DND-41 (cell line): Measurements from ENCODE around the gene ERC2.

ENCODE experiments used
- ATAC-seq: fragments of 200-7000 bp; cut with Tn5 transposase; 3 replicates; pipeline ENCODE4 v1.9.1; 2021; ENCODE audit warnings: low read depth; ENCODE audit not compliant: insufficient read depth
- DNase-seq: peaks from one replicate; pipeline ENCODE4 v3.0.0-alpha.2; 2020
- H2AFZ ChIP-seq: 2 replicates; pipeline ENCODE4 v1.6.0; 2012; ENCODE audit warnings: low read depth, low read length
- H3K27ac ChIP-seq: 2 replicates; pipeline ENCODE4 v1.5.1; 2012; ENCODE audit warnings: low read length, inconsistent platforms
- H3K27me3 ChIP-seq: fragments of 200-600 bp; sonication (generic); 2 replicates; pipeline ENCODE4 v1.6.0; 2012; ENCODE audit warnings: low read length, mild to moderate bottlenecking, inconsistent platforms; ENCODE audit not compliant: insufficient read depth, poor library complexity
- H3K36me3 ChIP-seq: 2 replicates; pipeline ENCODE4 v1.5.1; 2012; ENCODE audit warnings: low read length, inconsistent platforms; ENCODE audit not compliant: insufficient read depth
- H3K4me1 ChIP-seq: 2 replicates; pipeline ENCODE4 v1.5.1; 2012; ENCODE audit warnings: mild to moderate bottlenecking, low read length; ENCODE audit not compliant: insufficient read depth
- H3K4me2 ChIP-seq: 2 replicates; pipeline ENCODE4 v1.6.0; 2012; ENCODE audit warnings: mild to moderate bottlenecking, moderate library complexity, low read length, inconsistent platforms; ENCODE audit not compliant: insufficient read depth
- H3K4me3 ChIP-seq, 2 experiments: fragments of 200-600 bp in 1 of 2; shearing (Covaris generic) in 1 of 2; 2 replicates each; pipeline ENCODE4 v1.5.1; 2012 to 2016; ENCODE audit warnings: inconsistent platforms in 2 of 2, low read length in 2 of 2, mild to moderate bottlenecking in 2 of 2, low read depth in 1 of 2, moderate library complexity in 1 of 2
- H3K79me2 ChIP-seq: 2 replicates; pipeline ENCODE4 v1.6.0; 2012; ENCODE audit warnings: low read length, inconsistent platforms; ENCODE audit not compliant: insufficient read depth
- H3K9ac ChIP-seq: 2 replicates; pipeline ENCODE4 v1.6.0; 2012; ENCODE audit warnings: low read depth, mild to moderate bottlenecking, inconsistent platforms, low read length, moderate library complexity
- H3K9me3 ChIP-seq: 2 replicates; pipeline ENCODE4 v1.5.1; 2012; ENCODE audit warnings: low read length, moderate library complexity, mild to moderate bottlenecking, inconsistent platforms; ENCODE audit not compliant: insufficient read depth, severe bottlenecking
- H4K20me1 ChIP-seq: 2 replicates; pipeline ENCODE4 v1.6.0; 2012; ENCODE audit warnings: low read length; ENCODE audit not compliant: insufficient read depth
- EZH2 ChIP-seq: IDR thresholded peaks from 3 replicates; pipeline ENCODE4 v1.6.1; 2012; ENCODE audit warnings: borderline replicate concordance, low read depth, mild to moderate bottlenecking, moderate library complexity, low read length, inconsistent platforms; ENCODE audit not compliant: severe bottlenecking
- TF ChIP-seq, protein P1 (sequence below): IDR thresholded peaks from 2 replicates; pipeline ENCODE4 v1.5.1; 2012; ENCODE audit warnings: borderline replicate concordance, low read length, moderate library complexity, mild to moderate bottlenecking; ENCODE audit not compliant: poor library complexity, severe bottlenecking; ENCODE audit errors: extremely low read depth

Gene ERC2

DNA sequence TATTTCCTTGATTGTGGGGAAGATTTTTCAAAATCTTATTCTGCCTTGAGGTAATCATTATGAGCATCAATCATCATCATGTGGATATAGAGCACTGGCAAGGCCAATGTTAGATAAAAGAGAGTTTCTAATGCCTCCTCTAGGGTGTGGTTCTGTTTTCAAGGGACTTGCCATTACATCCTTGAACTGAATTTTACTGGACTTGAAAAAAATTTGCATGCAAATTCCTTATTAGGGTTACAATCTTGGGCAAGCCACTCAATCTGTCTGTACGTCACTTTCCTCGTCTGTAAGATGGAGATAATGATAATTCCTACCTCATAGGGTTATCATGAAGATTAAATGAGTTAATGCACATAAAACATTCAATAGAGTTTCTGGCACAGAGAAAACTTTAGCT, 825.0 kb downstream of the ERC2 start:
- no peak overlapping the region for H3K9ac ChIP-seq
- no peaks in the 10 kb centered on the region for H3K9me3 ChIP-seq
- H3K4me2 ChIP-seq: no peak overlapping the region
- no peaks in the 10 kb centered on the region for H3K27me3 ChIP-seq
- ATAC-seq (no peak), DNase-seq (no peak)
- H3K36me3 ChIP-seq: no peaks in the 10 kb centered on the region
- H3K27ac ChIP-seq: no peak overlapping the region
- H3K79me2 ChIP-seq: no peaks in the 10 kb centered on the region
- TF ChIP-seq EZH2: no peak
- TF ChIP-seq, protein P1, sequence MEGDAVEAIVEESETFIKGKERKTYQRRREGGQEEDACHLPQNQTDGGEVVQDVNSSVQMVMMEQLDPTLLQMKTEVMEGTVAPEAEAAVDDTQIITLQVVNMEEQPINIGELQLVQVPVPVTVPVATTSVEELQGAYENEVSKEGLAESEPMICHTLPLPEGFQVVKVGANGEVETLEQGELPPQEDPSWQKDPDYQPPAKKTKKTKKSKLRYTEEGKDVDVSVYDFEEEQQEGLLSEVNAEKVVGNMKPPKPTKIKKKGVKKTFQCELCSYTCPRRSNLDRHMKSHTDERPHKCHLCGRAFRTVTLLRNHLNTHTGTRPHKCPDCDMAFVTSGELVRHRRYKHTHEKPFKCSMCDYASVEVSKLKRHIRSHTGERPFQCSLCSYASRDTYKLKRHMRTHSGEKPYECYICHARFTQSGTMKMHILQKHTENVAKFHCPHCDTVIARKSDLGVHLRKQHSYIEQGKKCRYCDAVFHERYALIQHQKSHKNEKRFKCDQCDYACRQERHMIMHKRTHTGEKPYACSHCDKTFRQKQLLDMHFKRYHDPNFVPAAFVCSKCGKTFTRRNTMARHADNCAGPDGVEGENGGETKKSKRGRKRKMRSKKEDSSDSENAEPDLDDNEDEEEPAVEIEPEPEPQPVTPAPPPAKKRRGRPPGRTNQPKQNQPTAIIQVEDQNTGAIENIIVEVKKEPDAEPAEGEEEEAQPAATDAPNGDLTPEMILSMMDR: no peak
- no peak overlapping the region for H2AFZ ChIP-seq
- H4K20me1 ChIP-seq: no peaks in the 10 kb centered on the region
- H3K4me1 ChIP-seq: no peaks in the 10 kb centered on the region
- no peak overlapping the region for H3K4me3 ChIP-seq

DNA sequence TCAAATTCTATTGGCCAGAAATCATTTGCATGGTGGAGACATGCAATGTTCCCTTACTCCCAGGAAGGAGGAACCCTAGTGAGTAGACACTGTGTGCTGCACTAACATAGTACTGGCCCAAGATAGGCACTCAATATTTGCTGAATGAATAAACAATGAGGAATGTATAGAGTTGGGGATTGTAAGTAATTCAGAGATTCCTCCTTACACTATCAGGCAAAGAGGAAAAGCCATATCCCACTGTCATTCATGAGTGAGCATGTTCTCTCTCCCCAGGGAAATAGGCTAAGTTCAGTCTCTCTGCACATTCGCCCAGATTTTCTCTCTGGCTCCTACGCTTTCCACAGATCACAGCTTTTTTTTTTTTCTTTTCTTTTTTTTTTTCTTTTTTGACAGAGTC, 826.3 kb downstream of the ERC2 start:
- DNase-seq (no peak), ATAC-seq (no peak)
- no peaks in the 10 kb centered on the region for H3K27me3 ChIP-seq
- no peak overlapping the region for H3K27ac ChIP-seq
- no peaks in the 10 kb centered on the region for H3K9me3 ChIP-seq
- no peak overlapping the region for H3K4me2 ChIP-seq
- no peaks in the 10 kb centered on the region for H4K20me1 ChIP-seq
- H3K4me1 ChIP-seq: no peaks in the 10 kb centered on the region
- TF ChIP-seq, protein P1: no peak
- no peak for TF ChIP-seq EZH2
- H3K4me3 ChIP-seq: no peak overlapping the region
- H3K9ac ChIP-seq: no peak overlapping the region
- H3K36me3 ChIP-seq: no peaks in the 10 kb centered on the region
- no peak overlapping the region for H2AFZ ChIP-seq
- H3K79me2 ChIP-seq: no peaks in the 10 kb centered on the region

DNA sequence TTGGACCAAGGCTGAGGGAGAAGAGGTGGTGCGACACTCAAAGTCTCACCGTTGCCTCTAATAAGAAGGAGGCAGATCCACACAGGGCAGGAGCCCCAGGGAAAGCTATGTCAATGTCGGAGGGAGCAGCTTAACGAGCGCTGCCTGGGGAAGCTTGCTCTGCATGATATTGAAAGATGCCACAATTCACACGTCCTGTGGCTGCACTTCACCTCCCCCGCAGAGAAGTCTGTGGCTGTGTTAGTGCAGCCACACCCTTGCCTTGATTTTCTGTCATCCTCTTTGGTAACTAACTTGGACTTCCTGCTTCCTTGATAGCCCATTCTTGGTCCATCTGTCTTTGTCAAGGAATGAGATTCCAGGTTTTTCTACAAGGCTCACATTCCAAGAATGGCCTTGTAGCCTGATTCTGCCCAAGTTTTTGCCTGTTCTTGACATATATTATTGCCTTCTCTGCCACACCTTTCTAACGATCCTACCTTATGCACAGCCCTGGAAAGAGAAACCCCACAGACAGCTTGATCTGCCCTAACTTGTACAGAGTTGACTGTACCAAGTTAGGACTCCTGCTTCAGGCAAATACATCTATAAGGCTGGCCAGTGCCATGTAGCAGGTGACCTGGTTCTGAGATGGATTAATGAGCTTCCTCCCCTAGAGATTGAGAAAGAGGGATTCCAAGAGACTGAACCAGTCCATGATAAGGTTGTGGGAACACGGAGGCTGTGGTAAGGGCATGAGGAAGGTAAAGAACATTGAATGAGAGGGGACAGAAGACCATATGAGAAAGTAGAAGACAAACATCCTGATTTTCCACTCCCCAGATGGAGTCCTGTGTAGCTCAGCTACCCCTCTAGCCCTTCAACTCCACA, 828.1 kb downstream of the ERC2 start:
- Histone ChIP-seq H3K4me1 (no peaks in the 10 kb centered on the region), H3K4me2 (no peak overlapping the region), H3K27ac (no peak overlapping the region), H3K9ac (no peak overlapping the region), H3K36me3 (no peaks in the 10 kb centered on the region), H3K4me3 (no peak overlapping the region), H4K20me1 (no peaks in the 10 kb centered on the region), H2AFZ (no peak overlapping the region), H3K79me2 (no peaks in the 10 kb centered on the region), H3K27me3 (no peaks in the 10 kb centered on the region), H3K9me3 (no peaks in the 10 kb centered on the region)
- no peak for TF ChIP-seq EZH2
- TF ChIP-seq, protein P1: no peak
- ATAC-seq (no peak), DNase-seq (no peak)
